ENCODE measurements around the gene CACNA2D3. TPM values are rescaled to one million over a fixed set of nuclear protein-coding genes. Genes with fewer than 3 reads are reported as not detected.

Gene CACNA2D3
- total RNA-seq, 2 experiments from 2014 or later = not detected

- Mint-ChIP-seq H3K4me3 (no peak overlapping the region), H3K27me3 (no peaks in the 10 kb centered on the region), H3K27ac (no peak overlapping the region), H3K36me3 (no peaks in the 10 kb centered on the region), H3K4me1 (ENCODE audit: low read depth) (no peaks in the 10 kb centered on the region), H3K9me3 (peaks cover 5% of the 10 kb centered on the region)
- intact Hi-C loops (cut with micrococcal nuclease) = no loop called here
- ChIA-PET CTCF (no interaction called here), POLR2A (no interaction called here)
- DNase-seq = no peak
These were observed 755.8 kb downstream of the CACNA2D3 start for GRCh38 chr3:54878145-54878544.

- POLR2A ChIA-PET = no interaction called here
- H3K4me3 Mint-ChIP-seq = no peak overlapping the region
- CTCF ChIA-PET = no interaction called here
These were observed 759.9 kb downstream of the CACNA2D3 start for GRCh38 chr3:54882129-54882833.

GRCh38 chr3:54888162-54888561, 765.8 kb downstream of the CACNA2D3 start:
- Mint-ChIP-seq H3K4me1 (ENCODE audit: low read depth) (no peaks in the 10 kb centered on the region), H3K9me3 (no peaks in the 10 kb centered on the region), H3K27ac (no peak overlapping the region), H3K27me3 (no peaks in the 10 kb centered on the region), H3K4me3 (no peak overlapping the region), H3K36me3 (no peaks in the 10 kb centered on the region)
- POLR2A ChIA-PET = no interaction called here
- intact Hi-C loops (cut with micrococcal nuclease) = no loop called here
- CTCF ChIA-PET = no interaction called here
- no peak for DNase-seq

More at GRCh38 chr3:54882129-54882833, 759.9 kb downstream of the CACNA2D3 start:
- H3K4me1 Mint-ChIP-seq (ENCODE audit: low read depth) = no peaks in the 10 kb centered on the region
- no peak for DNase-seq
- H3K27ac Mint-ChIP-seq = no peak overlapping the region
- no peaks in the 10 kb centered on the region for H3K36me3 Mint-ChIP-seq
- no peaks in the 10 kb centered on the region for H3K27me3 Mint-ChIP-seq
- peaks cover 2% of the 10 kb centered on the region for H3K9me3 Mint-ChIP-seq
- intact Hi-C loops (cut with micrococcal nuclease) = no loop called here

DNA sequence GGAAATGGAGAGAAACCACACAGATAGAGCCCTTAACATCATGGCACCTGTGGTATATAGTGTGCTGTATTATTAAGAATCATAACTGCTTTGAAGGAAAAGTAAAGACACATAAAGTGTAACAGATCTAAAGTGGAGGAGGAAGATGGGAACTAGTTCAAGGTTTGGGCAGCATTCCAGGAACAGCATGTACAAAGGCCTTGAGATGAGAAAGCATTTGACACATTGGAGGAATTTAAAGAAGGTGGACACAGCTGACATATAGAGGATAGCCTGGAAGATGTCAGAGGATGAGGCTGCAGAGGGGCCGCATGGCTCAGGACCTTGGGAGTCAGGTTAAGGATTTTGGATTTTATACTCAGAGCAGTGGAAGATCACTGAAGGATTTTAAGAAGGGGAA, 766.5 kb downstream of the CACNA2D3 start:
- no peak for DNase-seq
- Mint-ChIP-seq H3K36me3 (no peaks in the 10 kb centered on the region), H3K4me3 (no peak overlapping the region), H3K4me1 (ENCODE audit: low read depth) (no peaks in the 10 kb centered on the region), H3K9me3 (no peaks in the 10 kb centered on the region), H3K27me3 (no peaks in the 10 kb centered on the region), H3K27ac (no peak overlapping the region)
- ChIA-PET POLR2A (no interaction called here), CTCF (no interaction called here)
- intact Hi-C loops (cut with micrococcal nuclease) = no loop called here

GRCh38 chr3:54889731-54890130, 767.4 kb downstream of the CACNA2D3 start:
- Mint-ChIP-seq H3K27ac (no peak overlapping the region), H3K9me3 (no peaks in the 10 kb centered on the region), H3K36me3 (no peaks in the 10 kb centered on the region), H3K27me3 (no peaks in the 10 kb centered on the region), H3K4me1 (ENCODE audit: low read depth) (no peaks in the 10 kb centered on the region), H3K4me3 (no peak overlapping the region)
- ChIA-PET POLR2A (no interaction called here), CTCF (no interaction called here)
- DNase-seq = no peak
- intact Hi-C loops (cut with micrococcal nuclease) = no loop called here

DNA sequence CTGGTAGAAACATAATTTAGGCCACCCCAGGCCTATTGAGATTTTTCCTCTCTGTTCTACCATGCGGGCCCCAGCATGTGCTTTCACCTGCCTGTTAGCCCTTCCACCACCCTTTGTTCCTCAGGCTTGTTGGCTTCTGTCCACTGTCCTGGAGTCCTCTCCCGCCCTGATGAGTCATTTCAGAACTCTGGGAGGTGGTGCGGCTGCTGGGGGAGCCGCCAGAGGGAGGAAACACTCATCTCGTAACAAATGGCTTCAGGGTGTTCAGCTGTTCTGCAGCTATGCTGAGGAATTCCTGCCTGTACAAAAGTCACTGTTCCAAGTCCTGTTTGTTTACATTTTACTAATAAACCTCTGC, 769.2 kb downstream of the CACNA2D3 start:
- intact Hi-C loops (cut with micrococcal nuclease) = no loop called here
- ChIA-PET CTCF (no interaction called here), POLR2A (no interaction called here)
- Mint-ChIP-seq H3K9me3 (no peaks in the 10 kb centered on the region), H3K4me1 (ENCODE audit: low read depth) (no peaks in the 10 kb centered on the region), H3K27ac (no peak overlapping the region), H3K4me3 (no peak overlapping the region), H3K27me3 (no peaks in the 10 kb centered on the region), H3K36me3 (no peaks in the 10 kb centered on the region)
- no peak for DNase-seq

DNA sequence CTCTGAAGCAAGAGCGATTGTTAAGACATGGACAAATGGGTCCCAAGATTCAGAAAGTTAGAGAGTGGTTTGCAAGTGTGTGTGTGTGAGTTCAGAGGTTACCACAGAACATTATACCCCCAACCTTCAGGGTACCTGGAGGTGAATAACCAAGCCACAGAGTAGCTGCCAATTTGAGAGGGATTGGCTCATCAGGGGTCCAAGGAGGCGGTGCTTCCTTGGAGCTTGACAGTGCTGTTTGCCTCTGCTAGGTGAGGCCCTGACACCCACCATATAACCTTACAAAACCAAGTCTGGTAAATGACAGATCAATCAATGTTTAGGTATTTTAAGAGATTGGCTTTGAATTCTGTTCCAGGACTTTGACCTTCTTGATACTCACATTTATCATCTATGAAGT, 769.8 kb downstream of the CACNA2D3 start:
- intact Hi-C loops (cut with micrococcal nuclease) = no loop called here
- CTCF ChIA-PET = no interaction called here
- Mint-ChIP-seq H3K27ac (no peak overlapping the region), H3K36me3 (no peaks in the 10 kb centered on the region), H3K9me3 (no peaks in the 10 kb centered on the region), H3K4me3 (no peak overlapping the region), H3K4me1 (ENCODE audit: low read depth) (no peaks in the 10 kb centered on the region), H3K27me3 (no peaks in the 10 kb centered on the region)
- POLR2A ChIA-PET = no interaction called here
- DNase-seq = no peak

DNA sequence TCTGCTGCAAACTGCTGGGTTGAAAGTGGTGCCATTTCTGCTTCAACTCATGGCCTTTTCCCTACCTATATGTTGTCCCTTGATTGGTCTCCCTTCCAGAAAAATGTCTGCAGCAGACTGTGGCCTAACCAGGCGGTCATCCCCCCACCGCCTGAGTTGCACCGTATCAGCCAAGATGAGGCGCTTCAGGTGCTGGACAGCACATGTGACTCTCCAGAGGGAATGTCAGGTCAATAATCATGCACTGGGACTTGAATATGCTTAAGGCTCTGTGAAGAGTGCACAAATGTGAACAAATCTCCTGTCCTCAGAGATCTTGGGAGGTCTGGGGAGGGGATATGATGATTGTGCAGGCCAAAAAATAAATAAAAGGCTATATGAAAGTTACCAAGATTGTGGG, 773.3 kb downstream of the CACNA2D3 start:
- Mint-ChIP-seq H3K9me3 (no peaks in the 10 kb centered on the region), H3K27me3 (no peaks in the 10 kb centered on the region), H3K27ac (no peak overlapping the region), H3K4me3 (no peak overlapping the region), H3K36me3 (no peaks in the 10 kb centered on the region), H3K4me1 (ENCODE audit: low read depth) (no peaks in the 10 kb centered on the region)
- ChIA-PET POLR2A (no interaction called here), CTCF (no interaction called here)
- intact Hi-C loops (cut with micrococcal nuclease) = no loop called here
- no peak for DNase-seq

- H3K36me3 Mint-ChIP-seq = no peaks in the 10 kb centered on the region
- no peaks in the 10 kb centered on the region for H3K4me1 Mint-ChIP-seq (ENCODE audit: low read depth)
- H3K27me3 Mint-ChIP-seq = no peaks in the 10 kb centered on the region
- no peak overlapping the region for H3K27ac Mint-ChIP-seq
- H3K9me3 Mint-ChIP-seq = no peaks in the 10 kb centered on the region
- no peak for DNase-seq
- CTCF ChIA-PET = no interaction called here
- POLR2A ChIA-PET = no interaction called here
- no peak overlapping the region for H3K4me3 Mint-ChIP-seq
- intact Hi-C loops (cut with micrococcal nuclease) = no loop called here
These were observed 774.8 kb downstream of the CACNA2D3 start for GRCh38 chr3:54897028-54897711.

DNA sequence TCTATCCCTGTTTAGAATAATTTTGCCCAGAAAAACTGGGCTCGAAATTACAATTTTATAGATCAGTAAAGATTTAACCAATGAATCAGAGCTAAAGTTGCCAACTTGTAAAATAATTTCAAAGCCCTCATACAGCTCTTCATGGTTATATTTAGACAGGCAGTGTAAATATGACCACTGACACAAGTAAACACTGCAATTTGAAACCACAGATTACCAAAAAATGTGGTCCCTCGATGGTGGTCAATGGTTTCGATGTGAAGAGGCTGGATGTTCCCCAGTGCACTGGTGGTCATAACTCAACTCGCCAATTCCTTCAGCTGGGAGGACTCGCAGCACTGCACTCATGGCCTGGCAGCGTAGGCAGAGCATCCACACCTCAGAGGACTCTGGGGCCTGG, 776.9 kb downstream of the CACNA2D3 start:
- Mint-ChIP-seq H3K36me3 (no peaks in the 10 kb centered on the region), H3K27me3 (no peaks in the 10 kb centered on the region), H3K4me1 (ENCODE audit: low read depth) (no peaks in the 10 kb centered on the region), H3K27ac (no peak overlapping the region), H3K4me3 (no peak overlapping the region), H3K9me3 (no peaks in the 10 kb centered on the region)
- POLR2A ChIA-PET = no interaction called here
- no peak for DNase-seq
- CTCF ChIA-PET = no interaction called here
- intact Hi-C loops (cut with micrococcal nuclease) = no loop called here

GRCh38 chr3:54900838-54901591, 778.7 kb downstream of the CACNA2D3 start:
- no peaks in the 10 kb centered on the region for H3K4me1 Mint-ChIP-seq (ENCODE audit: low read depth)
- H3K4me3 Mint-ChIP-seq = no peak overlapping the region
- intact Hi-C loops (cut with micrococcal nuclease) = no loop called here
- ChIA-PET POLR2A (no interaction called here), CTCF (no interaction called here)
- no peak for DNase-seq
- H3K9me3 Mint-ChIP-seq = no peaks in the 10 kb centered on the region
- H3K36me3 Mint-ChIP-seq = no peaks in the 10 kb centered on the region
- no peak overlapping the region for H3K27ac Mint-ChIP-seq
- H3K27me3 Mint-ChIP-seq = no peaks in the 10 kb centered on the region

DNA sequence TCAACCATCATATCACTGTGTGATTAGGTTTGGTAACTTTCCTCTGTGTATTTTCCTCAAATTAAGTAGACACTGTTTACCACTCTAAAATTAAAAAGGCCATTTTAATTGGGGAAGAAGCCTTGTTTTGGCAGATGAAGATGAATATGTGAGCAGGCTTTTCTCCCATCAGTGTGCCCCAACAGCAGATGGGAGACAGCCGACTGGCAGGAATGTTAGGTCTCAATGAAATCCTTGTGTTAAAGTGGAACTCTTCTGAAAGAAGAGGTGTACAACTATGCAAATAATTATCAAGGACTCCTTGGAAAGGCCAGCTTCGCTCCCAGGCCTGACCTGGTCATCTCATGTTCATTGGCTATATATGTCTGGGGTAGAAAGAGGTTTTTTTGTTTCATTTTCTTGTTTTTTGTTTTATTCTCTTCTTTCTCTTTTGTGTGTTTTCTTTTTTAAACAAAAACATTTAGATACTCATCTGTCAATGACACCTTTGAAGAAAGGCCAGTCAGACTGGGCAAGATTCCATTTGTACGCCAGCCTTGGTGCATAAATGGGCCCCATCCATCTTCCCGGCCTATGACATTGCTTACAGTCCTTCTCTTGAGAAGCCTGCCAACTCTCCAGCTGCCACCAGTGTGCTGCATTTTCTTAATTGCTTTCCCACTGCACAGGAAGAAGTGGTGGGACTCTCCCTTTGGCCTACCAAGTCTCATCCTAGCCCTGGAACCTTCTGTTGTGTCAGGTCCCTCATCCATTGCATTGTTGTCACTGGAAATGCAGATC, 779.7 kb downstream of the CACNA2D3 start:
- intact Hi-C loops (cut with micrococcal nuclease) = no loop called here
- Mint-ChIP-seq H3K27ac (no peak overlapping the region), H3K4me1 (ENCODE audit: low read depth) (no peaks in the 10 kb centered on the region), H3K4me3 (no peak overlapping the region), H3K36me3 (no peaks in the 10 kb centered on the region), H3K9me3 (no peaks in the 10 kb centered on the region), H3K27me3 (no peaks in the 10 kb centered on the region)
- POLR2A ChIA-PET = no interaction called here
- CTCF ChIA-PET = no interaction called here
- DNase-seq = no peak

Measured in activated CD4-positive, alpha-beta memory T cell treated with anti-CD3 and anti-CD28 coated beads for 36 hours (primary cell).